Parathyroid adenoma (tissue), 2 donors: ENCODE results near the gene PRR13.
"Not testable (repeated sequence)": the region's sequence is repeated elsewhere in the genome, so short reads cannot be mapped to it uniquely, and the experiment has no call there.

Source experiments
- H2AFZ ChIP-seq: fragments of 300-600 bp; sonication (generic); one replicate; pipeline ENCODE4 v1.7.0; 2017; ENCODE audit warnings: antibody characterized with exemption, mild to moderate bottlenecking
- H3K27ac ChIP-seq: fragments of 300-600 bp; sonication (generic); one replicate; pipeline ENCODE4 v1.7.0; 2017
- H3K27me3 ChIP-seq: fragments of 300-600 bp; sonication (generic); one replicate; pipeline ENCODE4 v1.7.0; 2017; ENCODE audit warnings: low read length; ENCODE audit not compliant: control insufficient read depth, insufficient read depth
- H3K36me3 ChIP-seq: fragments of 300-600 bp; sonication (generic); one replicate; pipeline ENCODE4 v1.7.0; 2017; ENCODE audit warnings: low read length; ENCODE audit not compliant: control insufficient read depth, insufficient read depth
- H3K4me1 ChIP-seq: fragments of 300-600 bp; sonication (generic); one replicate; pipeline ENCODE4 v1.7.0; 2017; ENCODE audit warnings: control low read depth
- H3K4me2 ChIP-seq: fragments of 300-600 bp; sonication (generic); one replicate; pipeline ENCODE4 v1.7.0; 2017; ENCODE audit warnings: low read length
- H3K4me3 ChIP-seq: fragments of 300-600 bp; sonication (generic); one replicate; pipeline ENCODE4 v1.7.0; 2017; ENCODE audit warnings: low read depth, low read length
- H3K79me2 ChIP-seq: fragments of 300-600 bp; sonication (generic); one replicate; pipeline ENCODE4 v1.7.0; 2017; ENCODE audit warnings: control low read depth
- H3K9ac ChIP-seq: fragments of 300-600 bp; sonication (generic); one replicate; pipeline ENCODE4 v1.7.0; 2017; ENCODE audit warnings: mild to moderate bottlenecking
- H3K9me3 ChIP-seq: fragments of 300-600 bp; sonication (generic); one replicate; pipeline ENCODE4 v1.7.0; 2017; ENCODE audit warnings: low read length; ENCODE audit not compliant: control insufficient read depth
- CTCF ChIP-seq: fragments of 300-600 bp; sonication (generic); IDR thresholded peaks from one replicate; pipeline ENCODE4 v1.7.0; 2017; ENCODE audit warnings: antibody characterized with exemption, mild to moderate bottlenecking
- donor health status: primary hyperparathyroidism.

The PRR13 gene

GRCh38 chr12:53441040-53441833, at the start of gene PRR13:
PRR13 (plus strand) TSS chr12:53441734; CDS start chr12:53442715, 981 bp downstream.
- peak within 1 kb of the TSS; percentile 80 for H2AFZ ChIP-seq
- peaks cover 3% of the 10 kb centered on the region for H3K4me1 ChIP-seq
- no peaks in the 10 kb centered on the region for H3K9me3 ChIP-seq
- H3K9ac ChIP-seq: peak within 1 kb of the TSS; percentile 56
- no peaks in the 10 kb centered on the region for H3K36me3 ChIP-seq
- no peak for TF ChIP-seq CTCF
- no peaks in the 10 kb centered on the region for H3K79me2 ChIP-seq
- H3K4me2 ChIP-seq: peak within 1 kb of the TSS; percentile 97
- H3K4me3 ChIP-seq: peak within 1 kb of the TSS; percentile 99
- peak within 1 kb of the TSS; percentile 87 for H3K27ac ChIP-seq
- no peaks in the 10 kb centered on the region for H3K27me3 ChIP-seq

GRCh38 chr12:53399896-53400295, 41.6 kb upstream of the PRR13 start:
- H3K79me2 ChIP-seq: peaks cover 23% of the 10 kb centered on the region
- no peaks in the 10 kb centered on the region for H3K27me3 ChIP-seq
- H2AFZ ChIP-seq: no peak overlapping the region
- no peak overlapping the region for H3K4me2 ChIP-seq
- H3K9me3 ChIP-seq: no peaks in the 10 kb centered on the region
- H3K27ac ChIP-seq: no peak overlapping the region
- no peak overlapping the region for H3K4me3 ChIP-seq
- no peaks in the 10 kb centered on the region for H3K4me1 ChIP-seq
- no peak overlapping the region for H3K9ac ChIP-seq
- no peaks in the 10 kb centered on the region for H3K36me3 ChIP-seq
- TF ChIP-seq CTCF: no peak

GRCh38 chr12:53402351-53402750, 39.2 kb upstream of the PRR13 start:
- H3K36me3 ChIP-seq, H3K9ac ChIP-seq, H3K27ac ChIP-seq, H2AFZ ChIP-seq, H3K4me3 ChIP-seq, H3K27me3 ChIP-seq, H3K4me2 ChIP-seq, H3K4me1 ChIP-seq, H3K9me3 ChIP-seq: not testable (repeated sequence)
- peaks cover 24% of the 10 kb centered on the region for H3K79me2 ChIP-seq

- Histone ChIP-seq H3K27ac (no peak overlapping the region), H3K4me1 (no peaks in the 10 kb centered on the region), H3K79me2 (peaks cover 24% of the 10 kb centered on the region), H3K9me3 (no peaks in the 10 kb centered on the region), H3K4me3 (no peak overlapping the region), H3K9ac (no peak overlapping the region), H3K4me2 (no peak overlapping the region), H3K36me3 (no peaks in the 10 kb centered on the region), H2AFZ (no peak overlapping the region), H3K27me3 (no peaks in the 10 kb centered on the region)
- TF ChIP-seq CTCF: no peak
Measured at GRCh38 chr12:53402871-53403270, 38.7 kb upstream of the PRR13 start.

GRCh38 chr12:53410951-53411350, 30.6 kb upstream of the PRR13 start:
- Histone ChIP-seq H3K79me2 (no peaks in the 10 kb centered on the region), H3K4me1 (peaks cover 5% of the 10 kb centered on the region), H3K27ac (no peak overlapping the region), H3K4me3 (no peak overlapping the region), H3K36me3 (no peaks in the 10 kb centered on the region), H3K9ac (no peak overlapping the region), H3K9me3 (no peaks in the 10 kb centered on the region), H2AFZ (no peak overlapping the region), H3K4me2 (no peak overlapping the region), H3K27me3 (no peaks in the 10 kb centered on the region)
- no peak for TF ChIP-seq CTCF
